ENCODE data around the gene ZPR1. TPM values are rescaled to one million over a fixed set of nuclear protein-coding genes. Genes with fewer than 3 reads are reported as not detected.

ZPR1 gene
- total and polyA plus RNA-seq, 2 of the 4 experiments (the other 2 are of a cell fraction), result 40.8 to 52.0 TPM

- BruUV-seq (replicated peaks), result no TSS peak
- ChIA-PET POLR2A (ENCODE audit: unreplicated experiment) (no interaction called here), CTCF (no interaction called here)
- H3K56ac ChIP-seq (ENCODE audit: extremely low read depth, insufficient read depth, low read length), result no peak overlapping the region
- ATAC-seq (ENCODE audit: low read depth) (no peak), DNase-seq (no peak)
- no peak overlapping the region for H3K18ac ChIP-seq (ENCODE audit: low read depth, low read length)
- peaks cover 8% of the 10 kb centered on the region; the same call in 1 of the 2 replicates for H3K27me3 ChIP-seq (ENCODE audit: control insufficient read depth, insufficient read depth, low read length)
- no peak overlapping the region for H2AFZ ChIP-seq (replicated peaks; ENCODE audit: low read length, poor library complexity)
- no peak overlapping the region for H3K4me3 ChIP-seq (ENCODE audit: insufficient read depth, low read depth, low read length)
- H3K14ac ChIP-seq (replicated peaks; ENCODE audit: low read depth, low read length), result no peak overlapping the region
- H3K4me1 ChIP-seq (ENCODE audit: control insufficient read depth, insufficient read depth, low read length), result peaks cover 7% of the 10 kb centered on the region; the same call in 1 of the 2 replicates
- no peak overlapping the region for H4K91ac ChIP-seq (ENCODE audit: insufficient read depth, low read depth, low read length)
- H2BK15ac ChIP-seq (ENCODE audit: low read depth, low read length), result no peak overlapping the region
- no peak overlapping the region for H3K4ac ChIP-seq (ENCODE audit: low read depth, low read length)
- no peak overlapping the region for H4K5ac ChIP-seq (ENCODE audit: low read depth, low read length)
- H3K23ac ChIP-seq (ENCODE audit: low read depth, low read length), result no peak overlapping the region
- TF ChIP-seq RFX5 (IDR thresholded peaks at IDR 0.05; ENCODE audit: low read depth, low read length) (no peak), CEBPB (IDR thresholded peaks at IDR 0.05; ENCODE audit: low read depth, low read length) (no peak), CHD1 (IDR thresholded peaks at IDR 0.05; ENCODE audit: low read depth, low read length) (no peak), MAFK (IDR thresholded peaks at IDR 0.05; ENCODE audit: low read depth, low read length) (no peak), MAZ (IDR thresholded peaks at IDR 0.05; ENCODE audit: borderline replicate concordance, low read depth, low read length) (no peak), BHLHE40 (IDR thresholded peaks at IDR 0.05; ENCODE audit: low read depth, low read length) (no peak), ELK1 (IDR thresholded peaks at IDR 0.05; ENCODE audit: borderline replicate concordance, low read depth, low read length) (no peak), MXI1 (IDR thresholded peaks at IDR 0.05; ENCODE audit: borderline replicate concordance, low read depth, low read length) (no peak), SMC3 (IDR thresholded peaks at IDR 0.05; ENCODE audit: low read depth, low read length) (no peak), NFE2L2 (IDR thresholded peaks at IDR 0.05; ENCODE audit: low read depth, low read length) (no peak)
- TF ChIP-seq, protein P1, sequence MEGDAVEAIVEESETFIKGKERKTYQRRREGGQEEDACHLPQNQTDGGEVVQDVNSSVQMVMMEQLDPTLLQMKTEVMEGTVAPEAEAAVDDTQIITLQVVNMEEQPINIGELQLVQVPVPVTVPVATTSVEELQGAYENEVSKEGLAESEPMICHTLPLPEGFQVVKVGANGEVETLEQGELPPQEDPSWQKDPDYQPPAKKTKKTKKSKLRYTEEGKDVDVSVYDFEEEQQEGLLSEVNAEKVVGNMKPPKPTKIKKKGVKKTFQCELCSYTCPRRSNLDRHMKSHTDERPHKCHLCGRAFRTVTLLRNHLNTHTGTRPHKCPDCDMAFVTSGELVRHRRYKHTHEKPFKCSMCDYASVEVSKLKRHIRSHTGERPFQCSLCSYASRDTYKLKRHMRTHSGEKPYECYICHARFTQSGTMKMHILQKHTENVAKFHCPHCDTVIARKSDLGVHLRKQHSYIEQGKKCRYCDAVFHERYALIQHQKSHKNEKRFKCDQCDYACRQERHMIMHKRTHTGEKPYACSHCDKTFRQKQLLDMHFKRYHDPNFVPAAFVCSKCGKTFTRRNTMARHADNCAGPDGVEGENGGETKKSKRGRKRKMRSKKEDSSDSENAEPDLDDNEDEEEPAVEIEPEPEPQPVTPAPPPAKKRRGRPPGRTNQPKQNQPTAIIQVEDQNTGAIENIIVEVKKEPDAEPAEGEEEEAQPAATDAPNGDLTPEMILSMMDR (conservative IDR thresholded peaks at IDR 0.05; ENCODE audit: low read depth, low read length), result no peak
- TF ChIP-seq, protein P2, sequence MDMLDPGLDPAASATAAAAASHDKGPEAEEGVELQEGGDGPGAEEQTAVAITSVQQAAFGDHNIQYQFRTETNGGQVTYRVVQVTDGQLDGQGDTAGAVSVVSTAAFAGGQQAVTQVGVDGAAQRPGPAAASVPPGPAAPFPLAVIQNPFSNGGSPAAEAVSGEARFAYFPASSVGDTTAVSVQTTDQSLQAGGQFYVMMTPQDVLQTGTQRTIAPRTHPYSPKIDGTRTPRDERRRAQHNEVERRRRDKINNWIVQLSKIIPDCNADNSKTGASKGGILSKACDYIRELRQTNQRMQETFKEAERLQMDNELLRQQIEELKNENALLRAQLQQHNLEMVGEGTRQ (IDR thresholded peaks at IDR 0.05; ENCODE audit: low read depth, low read length), result no peak
- H2BK20ac ChIP-seq (ENCODE audit: low read depth, low read length), result no peak overlapping the region
- H3K27ac ChIP-seq (ENCODE audit: insufficient read depth, low read length), result no peak overlapping the region
- intact Hi-C loops (cut with micrococcal nuclease), result no loop called here
- no peaks in the 10 kb centered on the region for H4K20me1 ChIP-seq (ENCODE audit: insufficient read depth, low read length)
- no peaks in the 10 kb centered on the region for H3K9me3 ChIP-seq (ENCODE audit: control insufficient read depth, insufficient read depth, low read length)
- H3K79me1 ChIP-seq (ENCODE audit: low read depth in 1 of 2, low read length in 2 of 2), result no peaks in the 10 kb centered on the region
- no peak overlapping the region for H3K9ac ChIP-seq (ENCODE audit: low read depth, low read length)
- WGBS, 2 experiments (ENCODE audit: extremely low coverage in 2 of 2, insufficient read length in 1 of 2), result no CpG with 5 or more reads among the region's 7 CpGs
- H2AK5ac ChIP-seq (ENCODE audit: low read depth, low read length), result no peak overlapping the region
- no peaks in the 10 kb centered on the region for H3K36me3 ChIP-seq (ENCODE audit: control insufficient read depth, insufficient read depth, low read length)
- H2BK120ac ChIP-seq (ENCODE audit: low read depth, low read length), result no peak overlapping the region
- H2AK9ac ChIP-seq (replicated peaks; ENCODE audit: low read depth, low read length, poor library complexity), result no peak overlapping the region
- no peak overlapping the region for H4K8ac ChIP-seq (ENCODE audit: low read depth in 2 of 2, low read length in 2 of 2)
- no peak overlapping the region for H3K4me2 ChIP-seq (ENCODE audit: low read depth, low read length)
- in situ Hi-C loops (cut with MboI; ENCODE audit: low sequenced_read_pairs), result no loop called here
- H3K9me1 ChIP-seq (ENCODE audit: insufficient read depth, low read length), result no peaks in the 10 kb centered on the region; the same call in 1 of the 2 replicates
- dilution Hi-C loops (cut with HindIII; ENCODE audit: low sequenced_read_pairs, unreplicated experiment), result no loop called here
- no peak overlapping the region for H2BK5ac ChIP-seq (ENCODE audit: low read depth, low read length, poor library complexity, severe bottlenecking)
Observed at GRCh38 chr11:116831790-116832349, 44.0 kb upstream of the ZPR1 start.
